Measurements from ENCODE around the gene PRIM1.
A peak's percentile ranks its signal among the peaks of the same experiment; 100 is the strongest.

Gene PRIM1

DNA sequence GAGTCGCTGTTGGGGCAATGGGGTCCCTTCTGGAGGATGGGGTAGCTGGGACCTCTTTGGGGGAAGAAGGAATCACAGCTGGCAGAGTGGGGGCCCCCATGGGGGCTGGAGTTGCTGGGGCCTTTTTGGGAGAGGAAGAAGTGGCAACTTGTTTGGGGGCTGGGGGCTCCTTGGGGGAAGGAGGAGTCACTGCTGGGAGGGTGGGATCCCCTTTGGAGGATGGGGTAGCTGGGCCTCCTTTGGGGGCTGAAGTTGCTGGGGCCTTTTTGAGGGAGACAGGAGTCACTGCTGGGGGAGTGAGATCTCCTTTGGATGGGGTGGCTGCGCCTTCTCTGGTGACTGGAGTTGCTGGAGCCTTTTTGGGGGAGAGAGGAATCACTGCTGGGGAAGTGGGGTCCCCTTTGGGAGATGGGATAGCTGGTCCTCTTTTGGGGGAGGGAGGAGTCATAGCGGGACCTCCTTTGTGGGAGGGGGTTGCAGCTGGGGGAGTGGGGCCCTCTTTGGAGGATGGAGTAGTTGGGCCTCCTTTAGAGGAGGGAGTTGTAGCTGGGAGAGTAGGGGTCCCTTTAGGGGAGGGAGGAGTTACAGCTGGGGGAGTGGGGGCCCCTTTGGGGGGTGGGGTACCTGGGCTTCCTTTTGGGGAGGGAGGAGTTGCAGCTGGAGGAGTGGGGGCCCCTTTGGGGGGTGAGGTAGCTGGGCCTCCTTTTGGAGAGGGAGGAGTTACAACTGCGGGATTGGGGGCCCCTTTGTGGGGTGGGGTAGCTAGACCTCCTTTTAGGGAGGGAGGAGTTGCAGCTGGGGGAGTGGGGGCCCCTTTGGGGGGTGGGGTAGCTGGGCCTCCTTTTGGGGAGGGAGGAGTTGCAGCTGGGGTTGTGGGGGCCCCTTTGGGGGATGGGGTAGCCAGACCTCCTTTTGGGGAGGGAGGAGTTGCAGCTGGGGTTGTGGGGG, 34.9 kb downstream of the PRIM1 start:
- 0 out of 2 replicates have a peak, but pooled peaks have one; percentile 31 for TF ChIP-seq ZBTB7A (IDR thresholded peaks at IDR 0.05; ENCODE audit: low read depth)
- no peak for TF ChIP-seq TCF12 (IDR thresholded peaks at IDR 0.05; ENCODE audit: low read depth)

DNA sequence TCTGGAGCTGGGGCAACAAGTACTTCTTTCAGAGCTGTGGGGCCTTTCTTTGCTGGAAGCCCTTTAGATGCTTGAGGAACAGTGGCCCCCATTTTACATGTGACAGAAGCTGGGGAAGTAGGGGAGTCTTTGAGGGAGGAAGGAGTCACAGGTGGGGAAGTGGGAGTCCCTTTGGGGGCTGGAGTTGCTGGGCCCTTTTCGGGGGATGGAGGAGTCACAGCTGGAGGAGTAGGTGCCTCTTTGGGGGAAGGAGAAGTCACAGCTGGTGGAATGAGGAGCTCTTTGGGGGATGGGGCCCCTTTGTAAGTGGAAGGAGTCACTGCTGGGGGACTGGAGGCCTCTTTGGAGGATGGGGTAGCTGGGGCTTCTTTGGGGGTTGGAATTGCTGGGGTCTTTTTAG, 35.7 kb downstream of the PRIM1 start:
- TF ChIP-seq EP300 (IDR thresholded peaks at IDR 0.05; ENCODE audit: borderline replicate concordance) = no peak
- TF ChIP-seq EGR1 (IDR thresholded peaks at IDR 0.05) = no peak
- no peak for TF ChIP-seq NFIC (IDR thresholded peaks at IDR 0.05)
- no peak for TF ChIP-seq TEAD4 (IDR thresholded peaks at IDR 0.05)
- TF ChIP-seq, protein P1, sequence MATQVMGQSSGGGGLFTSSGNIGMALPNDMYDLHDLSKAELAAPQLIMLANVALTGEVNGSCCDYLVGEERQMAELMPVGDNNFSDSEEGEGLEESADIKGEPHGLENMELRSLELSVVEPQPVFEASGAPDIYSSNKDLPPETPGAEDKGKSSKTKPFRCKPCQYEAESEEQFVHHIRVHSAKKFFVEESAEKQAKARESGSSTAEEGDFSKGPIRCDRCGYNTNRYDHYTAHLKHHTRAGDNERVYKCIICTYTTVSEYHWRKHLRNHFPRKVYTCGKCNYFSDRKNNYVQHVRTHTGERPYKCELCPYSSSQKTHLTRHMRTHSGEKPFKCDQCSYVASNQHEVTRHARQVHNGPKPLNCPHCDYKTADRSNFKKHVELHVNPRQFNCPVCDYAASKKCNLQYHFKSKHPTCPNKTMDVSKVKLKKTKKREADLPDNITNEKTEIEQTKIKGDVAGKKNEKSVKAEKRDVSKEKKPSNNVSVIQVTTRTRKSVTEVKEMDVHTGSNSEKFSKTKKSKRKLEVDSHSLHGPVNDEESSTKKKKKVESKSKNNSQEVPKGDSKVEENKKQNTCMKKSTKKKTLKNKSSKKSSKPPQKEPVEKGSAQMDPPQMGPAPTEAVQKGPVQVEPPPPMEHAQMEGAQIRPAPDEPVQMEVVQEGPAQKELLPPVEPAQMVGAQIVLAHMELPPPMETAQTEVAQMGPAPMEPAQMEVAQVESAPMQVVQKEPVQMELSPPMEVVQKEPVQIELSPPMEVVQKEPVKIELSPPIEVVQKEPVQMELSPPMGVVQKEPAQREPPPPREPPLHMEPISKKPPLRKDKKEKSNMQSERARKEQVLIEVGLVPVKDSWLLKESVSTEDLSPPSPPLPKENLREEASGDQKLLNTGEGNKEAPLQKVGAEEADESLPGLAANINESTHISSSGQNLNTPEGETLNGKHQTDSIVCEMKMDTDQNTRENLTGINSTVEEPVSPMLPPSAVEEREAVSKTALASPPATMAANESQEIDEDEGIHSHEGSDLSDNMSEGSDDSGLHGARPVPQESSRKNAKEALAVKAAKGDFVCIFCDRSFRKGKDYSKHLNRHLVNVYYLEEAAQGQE (IDR thresholded peaks at IDR 0.05; ENCODE audit: low read depth) = no peak
- TF ChIP-seq FOXM1 (IDR thresholded peaks at IDR 0.05; ENCODE audit: borderline replicate concordance, low read depth) = no peak
- TF ChIP-seq ZBTB7A (IDR thresholded peaks at IDR 0.05; ENCODE audit: low read depth) = no peak
- TF ChIP-seq YY1 (IDR thresholded peaks at IDR 0.05; ENCODE audit: low read depth) = no peak
- TF ChIP-seq RAD21 (IDR thresholded peaks at IDR 0.05; ENCODE audit: low read depth) = no peak
- TF ChIP-seq, protein P2, sequence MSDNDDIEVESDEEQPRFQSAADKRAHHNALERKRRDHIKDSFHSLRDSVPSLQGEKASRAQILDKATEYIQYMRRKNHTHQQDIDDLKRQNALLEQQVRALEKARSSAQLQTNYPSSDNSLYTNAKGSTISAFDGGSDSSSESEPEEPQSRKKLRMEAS (IDR thresholded peaks at IDR 0.05) = no peak
- TF ChIP-seq CREB1 (IDR thresholded peaks at IDR 0.05; ENCODE audit: low read depth) = no peak
- TF ChIP-seq CEBPB (IDR thresholded peaks at IDR 0.05) = no peak
- TF ChIP-seq TCF12 (IDR thresholded peaks at IDR 0.05; ENCODE audit: low read depth) = no peak
- TF ChIP-seq TAF1 (IDR thresholded peaks at IDR 0.05; ENCODE audit: low read depth) = no peak
- TF ChIP-seq, protein P3, sequence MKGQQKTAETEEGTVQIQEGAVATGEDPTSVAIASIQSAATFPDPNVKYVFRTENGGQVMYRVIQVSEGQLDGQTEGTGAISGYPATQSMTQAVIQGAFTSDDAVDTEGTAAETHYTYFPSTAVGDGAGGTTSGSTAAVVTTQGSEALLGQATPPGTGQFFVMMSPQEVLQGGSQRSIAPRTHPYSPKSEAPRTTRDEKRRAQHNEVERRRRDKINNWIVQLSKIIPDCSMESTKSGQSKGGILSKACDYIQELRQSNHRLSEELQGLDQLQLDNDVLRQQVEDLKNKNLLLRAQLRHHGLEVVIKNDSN (IDR thresholded peaks at IDR 0.05) = no peak

DNA sequence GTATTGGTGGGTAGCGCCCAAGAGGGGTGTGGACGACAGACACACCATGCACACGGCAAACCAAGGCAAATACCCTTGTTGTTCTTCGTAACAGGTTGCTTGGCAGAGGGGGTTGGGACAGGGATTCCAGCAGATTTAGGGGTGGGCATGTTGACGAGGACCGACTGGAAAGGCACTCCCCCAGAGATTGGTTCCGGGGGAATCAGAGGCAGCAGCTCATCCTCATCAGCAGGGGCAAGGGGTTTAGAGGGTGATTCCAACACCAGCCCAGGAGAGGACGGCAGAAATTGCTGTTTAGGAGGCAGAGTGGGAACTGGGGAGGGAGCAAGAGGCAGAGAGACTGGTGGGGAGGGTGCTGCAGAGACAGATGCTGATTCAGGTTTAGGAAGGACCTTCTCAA, 36.3 kb downstream of the PRIM1 start:
- TF ChIP-seq RAD21 (IDR thresholded peaks at IDR 0.05; ENCODE audit: low read depth) = no peak
- TF ChIP-seq TAF1 (IDR thresholded peaks at IDR 0.05; ENCODE audit: low read depth) = no peak
- TF ChIP-seq TEAD4 (IDR thresholded peaks at IDR 0.05) = no peak
- no peak for TF ChIP-seq FOXM1 (IDR thresholded peaks at IDR 0.05; ENCODE audit: borderline replicate concordance, low read depth)
- no peak for TF ChIP-seq EGR1 (IDR thresholded peaks at IDR 0.05)
- TF ChIP-seq CREB1 (IDR thresholded peaks at IDR 0.05; ENCODE audit: low read depth) = no peak
- TF ChIP-seq, protein P2 (IDR thresholded peaks at IDR 0.05) = no peak

DNA sequence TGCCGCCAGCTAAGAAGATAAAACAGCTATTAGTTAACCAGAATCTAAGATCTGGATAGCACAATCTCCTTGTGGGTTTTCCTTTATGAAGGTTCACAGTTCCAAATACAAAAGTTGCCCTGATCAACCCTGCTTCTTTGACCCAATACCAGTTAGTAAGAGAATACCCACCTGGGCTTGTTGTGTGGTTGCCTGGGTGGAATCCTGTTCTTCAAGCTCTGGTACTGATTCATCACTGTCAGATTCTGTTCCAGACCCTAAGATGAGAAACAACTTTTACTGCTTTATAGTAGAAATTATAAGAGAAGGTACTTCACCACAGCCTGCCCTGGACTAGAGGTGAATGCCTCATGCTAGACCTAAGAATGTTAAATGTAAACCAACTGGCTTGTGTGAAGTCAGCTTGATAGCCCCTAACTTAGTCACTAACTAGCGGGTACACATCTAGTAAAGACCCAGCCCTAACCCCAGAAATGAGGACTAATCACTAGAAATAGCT, 37.6 kb downstream of the PRIM1 start:
- TF ChIP-seq FOXM1 (IDR thresholded peaks at IDR 0.05; ENCODE audit: borderline replicate concordance, low read depth) (no peak), EP300 (IDR thresholded peaks at IDR 0.05; ENCODE audit: borderline replicate concordance) (no peak), YY1 (IDR thresholded peaks at IDR 0.05; ENCODE audit: low read depth) (no peak), TAF1 (IDR thresholded peaks at IDR 0.05; ENCODE audit: low read depth) (no peak), RAD21 (IDR thresholded peaks at IDR 0.05; ENCODE audit: low read depth) (no peak), ZBTB7A (IDR thresholded peaks at IDR 0.05; ENCODE audit: low read depth) (no peak), TEAD4 (IDR thresholded peaks at IDR 0.05) (no peak)
- TF ChIP-seq, protein P3 (IDR thresholded peaks at IDR 0.05) = no peak

DNA sequence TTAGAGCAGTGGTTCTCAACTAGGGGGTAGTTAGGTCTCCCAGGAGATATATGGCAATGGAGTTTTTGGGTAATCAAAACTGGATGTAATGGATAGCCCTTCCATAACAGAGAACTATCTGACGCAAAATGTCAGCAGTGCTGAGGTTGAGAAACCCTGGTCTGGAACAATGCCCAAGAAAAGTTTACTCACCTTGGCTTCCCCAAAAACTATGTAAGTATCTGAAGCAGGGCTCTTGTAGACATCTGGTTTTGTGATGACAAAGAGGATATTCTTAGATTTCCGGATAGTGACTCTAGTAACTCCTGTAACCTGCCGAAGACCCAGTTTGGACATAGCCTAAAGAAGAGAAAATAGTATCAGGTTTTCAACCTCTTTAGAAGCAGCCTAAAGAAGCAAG, 38.8 kb downstream of the PRIM1 start:
- TF ChIP-seq CEBPB (IDR thresholded peaks at IDR 0.05) = no peak
- TF ChIP-seq CREB1 (IDR thresholded peaks at IDR 0.05; ENCODE audit: low read depth) = no peak
- no peak for TF ChIP-seq EGR1 (IDR thresholded peaks at IDR 0.05)
- TF ChIP-seq, protein P1 (IDR thresholded peaks at IDR 0.05; ENCODE audit: low read depth) = no peak
- TF ChIP-seq, protein P3 (IDR thresholded peaks at IDR 0.05) = no peak
- TF ChIP-seq TCF12 (IDR thresholded peaks at IDR 0.05; ENCODE audit: low read depth) = no peak
